OCI-LY3 (cell line): ENCODE data around the gene SUCNR1.

Experiments used
- H2AFZ ChIP-seq: fragments of 200-600, 300-600 bp; shearing (Covaris generic); 2 replicates; pipeline ENCODE4 v1.6.0; 2014; ENCODE audit warnings: antibody characterized with exemption, low read depth, low read length
- H3K27ac ChIP-seq: fragments of 200-600, 300-600 bp; sonication (generic); 2 replicates; pipeline ENCODE4 v1.5.1; 2014; ENCODE audit warnings: mild to moderate bottlenecking, low read length, moderate library complexity, mixed read lengths
- H3K27me3 ChIP-seq: fragments of 200-600, 300-600 bp; sonication (generic); 2 replicates; pipeline ENCODE4 v1.6.1; 2014; ENCODE audit warnings: low read depth, low read length, mixed read lengths
- H3K36me3 ChIP-seq: fragments of 200-600, 300-600 bp; sonication (generic); replicated peaks from 2 replicates; pipeline ENCODE3; 2014; ENCODE audit warnings: low read depth, low read length, mixed read lengths
- H3K4me1 ChIP-seq: fragments of 300-600, 200-600 bp; sonication (generic); 2 replicates; pipeline ENCODE4 v1.6.1; 2014; ENCODE audit warnings: low read length, mixed read lengths
- H3K4me2 ChIP-seq: fragments of 200-600, 300-600 bp; sonication (generic); 2 replicates; pipeline ENCODE4 v1.6.1; 2014; ENCODE audit warnings: low read length, mixed read lengths
- H3K4me3 ChIP-seq: fragments of 300-600, 200-600 bp; sonication (generic); 2 replicates; pipeline ENCODE4 v1.5.1; 2014; ENCODE audit warnings: antibody characterized with exemption, mild to moderate bottlenecking, low read length, moderate library complexity
- H3K79me2 ChIP-seq: fragments of 300-600, 200-600 bp; shearing (Covaris generic); 2 replicates; pipeline ENCODE4 v1.6.1; 2014; ENCODE audit warnings: mild to moderate bottlenecking, low read length, mixed read lengths
- H3K9ac ChIP-seq: fragments of 300-600, 200-600 bp; shearing (Covaris generic); 2 replicates; pipeline ENCODE4 v1.6.0; 2014; ENCODE audit warnings: mild to moderate bottlenecking, low read length, moderate library complexity
- H3K9me3 ChIP-seq: fragments of 200-600, 300-600 bp; shearing (Covaris generic); 2 replicates; pipeline ENCODE4 v1.6.1; 2014; ENCODE audit warnings: low read length, mixed read lengths; ENCODE audit not compliant: insufficient read depth
- H4K20me1 ChIP-seq: fragments of 200-600, 300-600 bp; sonication (generic); 2 replicates; pipeline ENCODE4 v1.6.1; 2016; ENCODE audit warnings: low read length, mixed read lengths; ENCODE audit not compliant: insufficient read depth
- CTCF ChIP-seq: fragments of 200-600, 300-600 bp; sonication (generic); IDR thresholded peaks from 2 replicates; pipeline ENCODE4 v1.5.1; 2014; ENCODE audit warnings: antibody characterized with exemption, low read length, low read depth
- EZH2phosphoT487 ChIP-seq: fragments of 200-600 bp; shearing (Covaris generic); IDR thresholded peaks from 2 replicates; pipeline ENCODE4 v1.6.1; 2018; ENCODE audit warnings: antibody characterized with exemption, mixed run types, low read depth

Gene SUCNR1

GRCh38 chr3:151931171-151931570 is 57.7 kb downstream of the SUCNR1 start:
- TF ChIP-seq EZH2phosphoT487 = no peak
- TF ChIP-seq CTCF = no peak
- Histone ChIP-seq H3K9ac (no peak overlapping the region), H3K36me3 (no peaks in the 10 kb centered on the region)

GRCh38 chr3:151933234-151933853 is 59.9 kb downstream of the SUCNR1 start:
- Histone ChIP-seq H3K79me2 (no peaks in the 10 kb centered on the region), H2AFZ (no peak overlapping the region), H3K9me3 (no peaks in the 10 kb centered on the region), H3K4me1 (no peaks in the 10 kb centered on the region), H3K4me2 (no peak overlapping the region), H3K4me3 (no peak overlapping the region), H3K36me3 (no peaks in the 10 kb centered on the region), H3K9ac (no peak overlapping the region), H3K27me3 (no peaks in the 10 kb centered on the region), H4K20me1 (no peaks in the 10 kb centered on the region), H3K27ac (no peak overlapping the region)
- TF ChIP-seq CTCF (no peak), EZH2phosphoT487 (no peak)

More at GRCh38 chr3:151931171-151931570, 57.7 kb downstream of the SUCNR1 start:
- Histone ChIP-seq H3K27me3 (no peaks in the 10 kb centered on the region), H3K9me3 (no peaks in the 10 kb centered on the region), H4K20me1 (no peaks in the 10 kb centered on the region), H3K4me2 (no peak overlapping the region), H3K4me3 (no peak overlapping the region), H3K27ac (no peak overlapping the region), H3K79me2 (no peaks in the 10 kb centered on the region), H3K4me1 (no peaks in the 10 kb centered on the region), H2AFZ (no peak overlapping the region)
